Thyroid gland (tissue), 4 donors: ENCODE data around the gene RBM4B.

ENCODE experiments used
- POLR2A ChIP-seq, 2 donors: fragments of 450-650 bp; IDR thresholded peaks; one replicate each; pipeline ENCODE4 v1.6.1; 2017; ENCODE audit warnings: antibody characterized with exemption in 2 of 2, mild to moderate bottlenecking in 2 of 2, moderate library complexity in 1 of 2
- TF ChIP-seq, protein P1 (sequence below), 6 experiments: fragments of 200-600 bp in 3 of 6; fragments of 450-650 bp in 3 of 6; sonication (generic) in 3 of 6; IDR thresholded peaks; one replicate each; pipeline ENCODE4 v1.5.1; 2016 to 2019; ENCODE audit warnings: antibody characterized with exemption in 6 of 6, mild to moderate bottlenecking in 2 of 6, inconsistent platforms in 1 of 6, moderate library complexity in 1 of 6

- TF ChIP-seq, protein P1, sequence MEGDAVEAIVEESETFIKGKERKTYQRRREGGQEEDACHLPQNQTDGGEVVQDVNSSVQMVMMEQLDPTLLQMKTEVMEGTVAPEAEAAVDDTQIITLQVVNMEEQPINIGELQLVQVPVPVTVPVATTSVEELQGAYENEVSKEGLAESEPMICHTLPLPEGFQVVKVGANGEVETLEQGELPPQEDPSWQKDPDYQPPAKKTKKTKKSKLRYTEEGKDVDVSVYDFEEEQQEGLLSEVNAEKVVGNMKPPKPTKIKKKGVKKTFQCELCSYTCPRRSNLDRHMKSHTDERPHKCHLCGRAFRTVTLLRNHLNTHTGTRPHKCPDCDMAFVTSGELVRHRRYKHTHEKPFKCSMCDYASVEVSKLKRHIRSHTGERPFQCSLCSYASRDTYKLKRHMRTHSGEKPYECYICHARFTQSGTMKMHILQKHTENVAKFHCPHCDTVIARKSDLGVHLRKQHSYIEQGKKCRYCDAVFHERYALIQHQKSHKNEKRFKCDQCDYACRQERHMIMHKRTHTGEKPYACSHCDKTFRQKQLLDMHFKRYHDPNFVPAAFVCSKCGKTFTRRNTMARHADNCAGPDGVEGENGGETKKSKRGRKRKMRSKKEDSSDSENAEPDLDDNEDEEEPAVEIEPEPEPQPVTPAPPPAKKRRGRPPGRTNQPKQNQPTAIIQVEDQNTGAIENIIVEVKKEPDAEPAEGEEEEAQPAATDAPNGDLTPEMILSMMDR (IDR thresholded peaks at IDR 0.05): no peak
- TF ChIP-seq POLR2A (IDR thresholded peaks at IDR 0.05): no peak
These were observed 27.1 kb upstream of the RBM4B start for GRCh38 chr11:66704659-66705360.
